Ammon's horn (tissue), 1 donor: ENCODE results near the gene GBF1.
"Not testable (repeated sequence)": the region's sequence is repeated elsewhere in the genome, so short reads cannot be mapped to it uniquely, and the experiment has no call there.

Experiments
- DNase-seq: peaks from one replicate; pipeline ENCODE4 v3.0.0-alpha.2; 2016; ENCODE audit warnings: low spot score

The GBF1 gene

DNA sequence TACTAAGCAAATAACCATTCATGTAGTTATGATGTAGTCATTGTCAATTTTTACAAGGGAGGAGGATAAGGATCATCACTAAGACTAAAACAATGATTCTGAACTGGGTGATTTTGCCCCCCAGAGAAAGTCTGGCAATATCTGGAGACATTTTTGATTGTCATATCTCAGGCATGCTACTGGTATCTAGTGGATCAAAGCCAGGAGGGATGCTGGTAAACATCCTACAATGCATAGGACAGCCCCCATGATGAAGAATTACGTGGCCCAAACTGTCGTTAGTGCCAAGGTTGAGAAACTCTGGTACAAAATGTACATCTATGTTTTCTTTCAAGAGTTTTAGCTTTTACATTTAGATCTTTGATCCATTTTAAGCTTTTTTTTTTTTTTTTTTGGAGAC, 57.3 kb downstream of the GBF1 start:
- DNase-seq: no peak

- DNase-seq: no peak
These were observed 60.7 kb downstream of the GBF1 start for GRCh38 chr10:102306006-102306405.

- no peak for DNase-seq
These were observed 61.4 kb downstream of the GBF1 start for GRCh38 chr10:102306710-102307109.

- not testable (repeated sequence) for DNase-seq
These were observed 63.0 kb downstream of the GBF1 start for GRCh38 chr10:102308318-102308717.

GRCh38 chr10:102309236-102309635, 63.9 kb downstream of the GBF1 start:
- no peak for DNase-seq

DNA sequence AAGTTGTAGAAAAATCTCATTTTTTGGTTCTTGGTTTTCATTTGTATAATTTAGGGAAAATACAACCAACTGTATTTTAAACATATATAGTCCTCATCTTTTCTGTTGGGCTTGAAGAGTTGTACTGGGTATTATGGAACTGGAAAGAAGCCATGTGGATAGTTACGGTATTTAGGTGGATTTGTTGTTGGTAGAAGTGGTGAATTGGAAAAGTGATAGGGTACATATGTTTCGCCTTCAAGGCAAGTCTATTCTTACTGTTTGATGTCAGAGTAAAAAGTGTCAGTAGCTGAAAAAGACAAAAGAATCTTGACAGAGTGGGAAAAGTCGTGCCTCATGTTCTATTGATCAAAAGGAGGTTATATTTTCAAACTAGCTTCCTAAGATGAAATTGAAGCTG, 64.6 kb downstream of the GBF1 start:
- no peak for DNase-seq

- no peak for DNase-seq
These were observed 65.2 kb downstream of the GBF1 start for GRCh38 chr10:102310361-102311024.

- DNase-seq: no peak
These were observed 65.7 kb downstream of the GBF1 start for GRCh38 chr10:102311025-102311420.

DNA sequence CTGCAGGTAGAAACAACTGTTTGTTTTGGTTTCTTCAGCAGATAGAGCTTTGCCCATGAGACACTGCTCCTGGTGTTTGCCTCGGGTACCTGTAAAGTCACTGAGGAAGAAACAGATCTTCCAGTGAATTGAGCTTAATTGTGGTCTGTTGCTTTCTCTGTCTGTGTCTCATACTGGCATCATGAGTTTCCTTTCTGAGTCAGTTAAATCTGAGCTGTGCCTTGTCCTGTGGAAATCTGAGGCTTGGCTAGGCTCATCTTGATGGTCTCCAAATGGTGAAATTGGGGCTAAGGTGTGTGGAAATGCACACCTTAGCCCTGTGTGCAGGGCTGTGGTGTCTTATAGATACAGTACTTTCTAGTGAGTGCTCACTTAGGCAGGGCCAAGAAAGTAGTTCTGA, 67.4 kb downstream of the GBF1 start:
- DNase-seq: no peak

DNA sequence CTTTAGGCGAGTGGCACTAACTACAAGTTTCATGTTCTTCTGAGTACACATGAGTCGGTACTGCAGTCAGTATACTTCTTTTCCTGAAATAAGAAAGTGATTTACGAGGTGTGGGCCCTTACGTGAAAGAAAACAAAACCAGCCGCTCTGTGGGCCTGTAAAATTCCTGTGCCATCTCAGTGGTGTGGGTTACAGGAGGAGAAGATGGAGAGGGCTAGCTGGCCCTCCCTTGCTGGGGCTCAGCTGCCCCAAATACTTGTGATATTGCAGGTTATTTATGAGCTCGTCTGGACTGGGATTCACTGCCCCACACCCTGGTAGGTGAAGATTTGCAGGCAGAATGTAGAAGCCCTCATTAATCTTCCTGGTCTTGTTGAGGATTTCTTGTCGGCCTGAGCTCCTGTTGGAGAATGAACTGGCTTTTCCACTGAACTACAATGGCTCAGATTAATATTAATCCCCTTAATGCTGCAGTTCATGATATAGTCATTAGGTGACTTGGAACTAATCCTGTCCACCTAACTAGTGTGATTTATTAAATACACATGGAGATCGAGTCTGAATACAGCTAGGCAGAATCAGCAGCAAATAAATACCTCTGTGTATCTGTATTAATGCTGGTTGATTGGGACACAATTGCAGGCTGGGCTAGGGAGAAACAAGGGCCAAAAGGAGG, 68.0 kb downstream of the GBF1 start:
- no peak for DNase-seq

GRCh38 chr10:102314801-102315200, 69.5 kb downstream of the GBF1 start:
- DNase-seq: no peak

DNA sequence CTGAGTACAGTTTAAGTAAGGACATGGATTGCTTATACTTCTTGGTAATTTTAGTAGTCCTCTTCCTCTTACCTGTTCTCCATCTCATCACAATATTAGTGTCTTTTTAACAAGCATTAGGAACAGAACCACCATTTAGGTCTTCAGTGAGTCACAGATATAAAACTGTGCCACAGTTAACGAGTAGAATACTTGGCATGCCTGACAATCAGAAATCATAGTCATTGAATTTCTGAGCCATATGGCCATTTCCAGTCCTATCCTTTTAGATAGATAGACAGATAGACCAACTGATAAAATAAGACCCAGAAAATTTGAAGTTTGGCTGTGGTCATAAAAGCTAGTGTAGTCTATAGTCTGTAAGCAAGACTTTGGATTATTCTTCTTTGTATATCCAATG, 71.1 kb downstream of the GBF1 start:
- no peak for DNase-seq

DNA sequence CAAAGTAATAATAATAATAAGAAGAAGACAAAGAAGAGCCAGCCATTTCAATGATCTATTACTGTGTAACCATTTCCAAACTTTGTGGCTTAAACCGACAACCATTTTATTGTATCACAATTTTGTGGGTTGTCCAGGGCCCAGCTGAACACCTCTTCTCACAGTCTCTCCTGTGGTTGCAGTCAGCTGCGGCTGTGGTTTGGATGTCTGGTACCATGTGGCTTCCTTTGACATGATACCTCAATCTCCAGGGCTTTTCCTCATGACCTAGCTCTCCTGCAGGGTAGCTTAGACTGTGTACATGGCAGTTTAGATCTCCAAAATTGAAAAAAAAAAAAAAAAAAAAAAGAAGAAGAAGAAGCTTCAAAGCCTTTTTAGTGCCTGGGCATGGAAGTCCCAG, 77.6 kb downstream of the GBF1 start:
- no peak for DNase-seq

DNA sequence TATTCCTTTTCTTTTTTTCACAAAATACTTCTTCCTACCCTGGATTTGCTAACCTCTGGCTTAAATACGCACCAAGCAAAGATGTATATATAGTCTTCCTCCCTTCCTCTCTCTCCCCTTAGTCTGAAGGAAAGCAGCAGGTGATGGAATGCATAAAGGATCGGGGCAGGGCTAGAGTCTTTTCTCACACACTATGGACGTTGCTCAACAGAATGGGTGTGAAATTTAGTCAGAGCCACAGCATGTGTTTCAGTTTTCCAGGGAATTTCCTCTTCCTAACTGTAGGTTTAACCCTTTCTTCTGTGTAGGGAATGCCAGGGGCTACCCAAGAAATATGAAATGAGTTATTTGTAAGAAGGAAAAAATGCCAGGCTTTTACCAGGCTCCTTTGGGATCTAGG, 78.7 kb downstream of the GBF1 start:
- DNase-seq: no peak

- no peak for DNase-seq
These were observed 80.7 kb downstream of the GBF1 start for GRCh38 chr10:102326031-102326430.

DNA sequence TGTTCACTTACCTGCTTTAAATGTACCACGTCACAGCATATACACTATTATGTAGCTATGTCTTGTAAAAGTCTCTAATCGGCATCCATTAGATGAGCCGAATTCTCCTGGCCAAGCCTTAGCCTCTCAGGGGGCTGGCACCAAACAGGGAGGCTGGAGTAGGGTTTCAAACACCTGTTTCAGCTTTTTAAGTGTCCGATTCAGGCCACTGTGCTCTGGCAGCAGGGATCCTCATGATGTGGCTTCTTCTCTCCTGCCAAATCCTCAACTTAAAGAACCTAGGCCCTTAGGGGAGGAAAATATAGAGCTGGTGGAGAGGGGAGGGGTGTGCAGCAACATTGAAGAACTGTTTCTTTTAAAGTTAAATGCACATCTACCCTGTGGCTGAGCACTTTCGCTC, 81.7 kb downstream of the GBF1 start:
- no peak for DNase-seq

GRCh38 chr10:102327641-102328040, 82.3 kb downstream of the GBF1 start:
- DNase-seq: no peak

DNA sequence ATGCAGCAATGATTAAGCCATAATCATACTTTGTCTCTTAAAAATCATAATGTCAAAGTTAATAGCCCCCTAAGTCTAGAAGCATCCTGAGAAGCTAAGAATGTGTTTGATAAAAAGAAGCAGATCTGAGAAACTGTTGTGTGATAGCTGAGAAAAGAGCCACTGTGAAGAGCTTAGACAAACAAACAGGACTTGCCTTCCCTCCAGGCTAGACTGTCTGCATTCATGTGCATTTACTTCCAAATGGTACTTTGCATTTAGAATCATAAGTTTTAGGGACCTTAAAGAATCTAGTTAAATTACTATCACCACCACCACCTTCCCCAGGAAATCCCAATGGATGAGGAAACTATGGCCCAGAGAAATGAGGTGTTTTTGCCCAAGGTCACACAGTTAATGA, 87.4 kb downstream of the GBF1 start:
- DNase-seq: no peak

GRCh38 chr10:102334101-102334500, 88.8 kb downstream of the GBF1 start:
- DNase-seq: no peak

DNA sequence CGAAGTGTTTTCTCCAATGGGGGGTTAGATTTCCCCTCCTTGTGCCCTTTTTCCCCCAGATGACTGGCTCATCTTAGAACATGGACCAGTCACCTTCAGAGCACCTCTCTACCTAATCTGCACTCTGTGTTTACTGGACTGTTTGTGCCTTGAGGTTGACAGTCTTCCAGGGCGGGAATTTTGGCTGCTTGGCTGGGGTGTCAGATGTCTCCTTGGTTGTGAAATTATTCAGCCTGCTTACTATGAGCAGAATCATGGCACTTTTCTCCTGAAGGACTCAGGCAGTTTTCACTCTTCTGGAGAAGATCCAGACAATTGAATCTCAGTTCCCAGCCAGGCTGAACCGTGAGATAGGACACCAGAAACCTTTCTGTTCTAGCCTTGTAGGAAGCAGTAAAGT, 89.9 kb downstream of the GBF1 start:
- no peak for DNase-seq

DNA sequence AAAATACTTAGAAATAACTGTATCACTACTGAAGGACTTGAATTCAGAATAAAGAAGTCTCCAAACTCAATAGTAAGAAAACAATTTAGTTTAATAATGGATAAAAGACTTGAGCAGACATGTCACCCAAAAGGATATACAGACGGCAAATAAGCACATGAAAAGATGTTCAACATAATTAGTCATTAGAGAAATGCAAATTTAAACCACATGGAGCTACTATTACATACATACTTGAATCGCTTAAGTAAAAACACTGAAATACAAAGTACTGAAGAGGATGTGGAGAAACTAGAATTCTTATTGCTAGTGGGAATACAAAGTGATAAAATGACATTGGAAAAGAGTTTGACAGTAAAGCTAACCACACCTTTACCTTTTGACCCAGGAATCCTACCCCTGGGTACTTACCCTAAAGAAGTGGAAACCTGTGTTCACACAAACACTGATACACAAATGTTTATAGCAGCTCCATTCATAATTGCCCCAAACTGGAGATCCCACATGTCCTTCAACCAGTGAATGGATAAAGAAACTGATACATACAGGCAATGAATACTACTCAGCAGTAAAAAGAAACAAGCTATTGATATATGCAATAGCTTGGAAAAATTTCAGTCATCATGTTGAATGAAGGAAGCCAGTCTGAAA, 95.8 kb downstream of the GBF1 start:
- DNase-seq: no peak

GRCh38 chr10:102342458-102342857, 97.1 kb downstream of the GBF1 start:
- peak; percentile 40 for DNase-seq

DNA sequence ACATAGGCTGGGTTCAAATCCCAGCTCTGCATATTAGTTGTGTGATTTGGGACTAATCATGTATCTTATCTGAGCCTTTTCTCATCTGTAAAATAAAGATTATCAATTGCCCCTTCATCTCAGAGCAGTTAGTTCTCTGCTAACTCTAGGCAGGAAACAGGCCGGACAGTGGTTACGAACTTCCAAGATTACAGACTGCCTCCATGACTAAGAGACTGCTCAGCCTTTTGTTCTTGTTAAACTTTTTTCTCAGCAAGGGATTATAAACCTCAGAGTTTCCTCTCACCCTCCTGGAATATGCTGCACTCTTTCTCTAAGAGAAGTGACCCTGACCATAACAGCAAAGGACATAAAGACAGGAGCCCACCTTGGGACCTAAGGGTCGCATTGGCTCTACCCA, 97.6 kb downstream of the GBF1 start:
- no peak for DNase-seq

DNA sequence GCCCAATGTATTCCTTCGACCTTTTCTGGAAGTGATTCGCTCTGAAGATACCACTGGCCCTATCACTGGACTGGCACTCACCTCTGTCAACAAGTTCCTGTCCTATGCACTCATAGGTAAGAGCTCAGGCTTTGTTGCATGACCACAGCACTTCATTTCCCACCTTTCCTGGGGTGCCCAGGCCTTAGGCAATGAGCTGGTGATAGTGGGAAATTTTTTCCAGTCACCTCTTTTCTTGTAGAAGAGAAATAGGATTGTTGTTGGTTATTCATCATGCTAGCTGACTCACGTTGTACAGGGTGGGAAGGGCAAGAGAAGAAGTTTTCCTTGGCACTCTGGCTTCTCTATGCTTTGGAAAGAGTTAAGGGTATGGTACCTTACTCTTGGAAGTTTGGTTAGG, 98.7 kb downstream of the GBF1 start:
- DNase-seq: no peak
